Measurements from ENCODE around the gene ARL5C.
A peak's percentile ranks its signal among the peaks of the same experiment; 100 is the strongest.

The ARL5C gene

DNA sequence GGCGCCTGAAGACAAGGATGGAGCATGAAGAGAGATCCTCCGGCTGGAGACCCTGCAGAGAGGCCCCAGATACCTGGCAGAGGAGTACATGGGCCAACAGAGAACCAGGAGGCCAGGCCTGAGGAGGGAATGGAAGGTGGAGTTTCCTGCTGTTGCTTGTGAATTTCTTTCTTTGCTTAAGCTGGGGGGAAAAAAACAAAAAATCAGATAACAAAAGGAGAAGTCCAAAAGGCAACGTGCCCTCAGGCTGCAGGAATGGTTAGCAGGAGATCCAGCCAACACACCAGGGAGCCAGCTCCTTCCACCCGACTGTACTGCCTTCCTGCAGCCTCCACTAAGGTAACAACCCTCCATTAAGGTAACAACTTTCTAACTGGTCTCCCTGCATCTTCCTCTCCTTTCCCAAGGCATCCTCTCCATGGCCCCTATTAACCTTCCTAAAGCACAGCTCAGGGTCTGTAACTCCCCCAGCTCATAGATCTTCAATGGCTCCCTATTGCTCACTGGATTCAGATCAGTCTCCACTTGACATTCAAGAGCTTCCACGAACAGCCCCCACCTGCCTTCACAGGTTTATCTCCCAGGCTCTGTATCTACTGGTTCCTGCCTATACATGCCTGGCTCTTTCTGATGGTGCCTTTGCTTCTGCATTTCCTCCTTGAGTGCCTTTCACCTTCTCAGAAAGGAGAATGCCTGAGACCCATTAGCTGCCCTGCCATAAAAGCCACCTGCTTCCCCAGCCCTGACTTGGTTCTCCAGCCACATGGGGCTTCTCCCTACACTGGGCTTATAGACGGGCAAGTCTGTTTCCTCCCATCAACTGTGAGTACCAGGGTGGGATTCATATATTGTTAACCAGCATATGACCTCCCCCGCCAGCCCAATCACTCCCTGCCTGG is 725 bp upstream of the ARL5C start:
- no peak for DNase-seq

DNA sequence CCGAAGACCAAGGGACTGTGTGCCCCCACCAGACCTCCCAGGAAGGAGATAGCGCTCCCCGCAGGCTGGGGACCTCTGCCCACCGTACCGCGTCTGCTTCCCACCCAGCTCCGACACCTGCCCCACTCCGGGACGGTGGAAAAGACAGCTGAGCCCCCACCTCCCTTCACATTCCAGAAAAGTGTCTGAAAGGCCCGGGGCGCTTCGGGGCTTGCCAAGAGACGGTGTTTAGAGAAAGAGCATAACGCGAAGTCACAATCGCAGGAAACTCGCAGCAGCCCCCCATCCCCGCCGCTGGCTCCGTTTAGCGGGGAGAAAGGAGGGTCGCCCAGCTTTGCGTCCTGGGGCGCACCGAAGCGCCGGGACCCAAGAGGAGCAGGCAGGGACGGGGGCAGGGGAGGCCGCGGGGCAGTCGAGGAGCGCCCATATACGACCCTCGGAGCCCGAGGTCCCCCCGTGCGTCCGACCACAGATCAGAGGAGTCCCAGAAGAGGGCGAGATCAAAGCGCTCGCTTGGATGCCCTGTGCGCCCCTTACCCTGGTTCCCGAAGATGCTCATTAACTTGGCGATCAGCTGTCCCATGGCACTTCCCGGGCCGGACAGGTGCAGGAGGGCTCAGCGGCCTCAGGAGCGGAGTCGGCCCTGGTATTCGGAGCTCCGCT is 652 bp downstream of the ARL5C start:
- DNase-seq: no peak

DNA sequence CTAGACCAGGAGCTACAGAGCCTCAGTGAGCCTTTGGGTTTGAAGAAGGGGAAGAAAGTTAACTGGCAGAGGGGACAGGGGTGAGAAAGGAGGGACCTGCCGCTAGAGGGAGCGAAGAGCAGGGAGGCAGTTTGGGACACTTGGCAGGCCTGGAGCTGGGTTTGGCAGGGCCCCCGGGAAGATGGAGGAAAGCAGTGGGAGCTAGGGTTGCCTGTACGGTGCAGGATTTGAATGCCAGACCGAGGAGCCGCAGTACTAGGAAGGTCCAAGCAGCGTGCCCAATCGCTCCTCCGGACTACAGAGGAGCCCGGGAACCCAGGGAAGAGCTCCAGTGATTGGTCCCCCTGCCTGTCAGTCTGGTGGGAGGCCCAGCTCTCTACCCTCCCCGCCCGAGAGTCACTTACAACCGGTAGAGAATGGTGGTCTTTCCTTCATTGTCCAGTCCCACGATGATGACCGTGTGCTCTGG is 1.3 kb downstream of the ARL5C start:
- peak; percentile 56 for DNase-seq

DNA sequence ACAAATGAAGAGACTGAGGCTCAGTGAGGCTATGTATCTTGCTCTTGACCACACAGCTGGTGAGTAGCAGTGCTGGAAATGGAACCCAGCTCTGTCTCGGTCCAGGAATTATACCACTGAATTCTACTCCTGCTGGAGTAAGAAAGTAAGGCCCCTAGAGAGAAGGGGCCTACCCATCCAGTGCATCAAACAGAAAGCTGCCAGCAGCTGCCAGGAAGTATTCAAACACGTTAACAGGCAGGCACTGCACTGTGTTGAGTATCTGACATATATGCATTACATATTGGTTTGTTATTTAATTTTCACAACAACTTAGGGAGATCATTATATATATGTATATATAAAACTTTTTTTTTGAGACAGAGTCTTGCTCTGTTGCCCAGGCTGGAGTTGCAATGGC is 4.0 kb downstream of the ARL5C start:
- no peak for DNase-seq

DNA sequence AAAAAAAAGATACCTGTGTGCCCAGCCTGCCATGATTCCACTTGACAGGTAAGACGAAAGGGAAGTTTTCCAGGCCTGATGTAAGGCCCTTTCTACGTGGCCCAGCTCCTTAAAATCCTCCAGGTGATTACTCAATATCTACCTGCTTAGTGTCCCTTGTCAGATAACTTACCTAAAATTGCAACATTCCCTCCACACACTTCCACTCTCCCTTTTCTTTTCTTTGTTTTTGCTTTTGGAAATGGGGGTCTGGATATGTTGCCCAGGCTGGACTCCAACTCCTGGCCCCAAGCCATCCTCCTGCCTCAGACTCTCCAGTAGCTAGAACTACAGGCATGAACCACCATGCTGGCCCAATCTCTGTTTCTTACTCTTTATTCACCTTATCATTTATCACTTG is 7.3 kb downstream of the ARL5C start:
- no peak for DNase-seq

DNA sequence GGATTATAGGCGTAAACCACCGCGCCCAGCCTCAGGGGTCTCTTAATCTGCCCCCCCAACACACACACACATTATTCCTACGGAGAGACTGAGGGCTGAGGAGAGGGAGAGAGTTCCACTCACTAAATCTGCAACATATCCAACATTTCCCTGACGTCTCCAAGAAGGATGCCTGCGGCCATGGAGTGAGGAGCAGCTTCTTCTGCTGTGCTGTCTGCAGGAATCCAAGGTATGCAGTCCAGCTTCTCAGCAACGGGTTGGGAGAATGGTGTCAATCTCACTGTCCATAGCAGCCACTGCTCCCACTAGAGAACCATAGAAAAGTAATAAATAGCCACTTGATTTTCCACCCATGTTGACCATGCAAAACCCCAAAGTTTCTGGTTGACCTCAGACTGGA is 9.5 kb downstream of the ARL5C start:
- no peak for DNase-seq

DNA sequence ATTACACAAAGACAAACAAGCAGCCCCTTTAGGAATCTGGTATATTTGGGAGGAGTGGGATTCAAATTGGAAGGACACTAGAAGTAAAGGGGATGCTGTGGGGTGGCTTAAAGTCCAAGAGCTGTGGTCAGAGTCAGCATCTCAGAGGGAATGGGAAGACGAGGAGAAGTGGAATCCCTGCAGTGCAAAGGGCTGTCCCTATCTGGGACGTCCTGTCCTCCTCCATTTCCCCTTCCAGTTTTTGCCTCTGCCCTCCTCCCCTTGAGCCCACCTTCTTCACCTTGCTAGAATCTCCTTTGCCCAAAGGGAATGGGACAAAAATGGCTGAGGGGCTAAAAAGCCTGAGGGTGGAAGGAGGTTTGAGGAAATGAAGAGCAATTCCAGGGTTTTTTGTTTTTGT is 10.3 kb downstream of the ARL5C start:
- no peak for DNase-seq

DNA sequence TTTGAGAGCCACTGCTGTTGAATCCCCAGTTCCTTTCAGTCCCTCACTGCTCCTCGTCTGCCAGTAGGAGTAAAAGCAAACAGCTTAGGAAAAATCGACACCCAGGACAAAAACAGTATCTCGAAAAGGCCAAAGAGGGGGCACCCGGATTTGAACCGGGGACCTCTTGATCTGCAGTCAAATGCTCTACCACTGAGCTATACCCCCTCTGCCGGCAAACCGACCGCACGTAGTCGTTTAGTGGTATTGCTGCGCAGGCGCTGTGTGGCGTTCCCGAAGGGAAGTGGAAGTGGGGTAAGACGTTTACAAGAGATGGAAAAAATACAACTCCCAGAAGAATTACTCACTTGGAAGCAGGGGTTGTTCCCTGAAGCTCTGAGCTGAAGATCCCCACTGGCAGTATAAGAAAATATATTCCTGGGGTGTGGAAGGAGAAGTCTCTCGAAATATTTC is 12.3 kb downstream of the ARL5C start:
- DNase-seq: peak; percentile 68

DNA sequence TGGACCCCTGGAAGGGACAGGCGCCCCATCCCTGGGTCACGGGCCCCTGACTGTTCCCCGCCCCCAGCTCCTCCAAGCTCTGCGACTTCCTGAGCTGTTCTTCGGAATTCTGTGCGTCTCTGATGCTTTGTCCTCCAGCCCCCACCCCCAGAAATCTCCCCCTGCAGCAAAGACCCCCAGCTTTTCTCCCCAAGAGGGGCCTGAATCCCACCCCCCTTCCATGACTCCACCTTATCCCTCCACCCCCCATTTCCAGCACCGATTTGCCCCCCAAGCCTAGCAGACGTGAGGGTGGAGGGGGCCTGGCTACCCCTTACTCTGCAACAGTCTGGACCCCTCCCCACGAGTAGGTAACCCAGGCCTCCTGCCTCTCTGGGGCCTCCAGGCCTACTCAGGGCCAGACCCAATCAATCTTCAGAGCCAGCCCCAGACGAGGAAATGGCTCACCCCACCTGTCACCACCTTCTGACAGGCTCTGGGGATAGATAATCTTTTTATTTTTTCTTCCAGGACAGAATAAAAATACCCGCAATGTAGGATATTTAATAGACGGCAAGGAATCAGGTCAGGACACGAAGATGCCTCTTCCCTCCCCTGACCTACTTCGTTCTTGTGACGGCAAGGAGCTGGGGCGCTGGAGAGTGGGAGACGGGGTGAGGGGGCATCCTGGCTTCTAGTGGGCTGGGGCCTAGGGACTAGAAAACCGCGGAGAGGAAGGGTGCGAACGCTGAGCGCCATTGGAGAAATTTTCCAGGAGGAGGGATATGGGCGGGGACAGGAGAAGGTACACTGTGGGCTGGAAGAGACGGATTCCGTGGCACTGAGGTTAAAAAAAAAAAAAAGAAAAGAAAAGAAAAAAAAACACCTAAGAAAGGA is 13.8 kb downstream of the ARL5C start:
- DNase-seq: no peak

DNA sequence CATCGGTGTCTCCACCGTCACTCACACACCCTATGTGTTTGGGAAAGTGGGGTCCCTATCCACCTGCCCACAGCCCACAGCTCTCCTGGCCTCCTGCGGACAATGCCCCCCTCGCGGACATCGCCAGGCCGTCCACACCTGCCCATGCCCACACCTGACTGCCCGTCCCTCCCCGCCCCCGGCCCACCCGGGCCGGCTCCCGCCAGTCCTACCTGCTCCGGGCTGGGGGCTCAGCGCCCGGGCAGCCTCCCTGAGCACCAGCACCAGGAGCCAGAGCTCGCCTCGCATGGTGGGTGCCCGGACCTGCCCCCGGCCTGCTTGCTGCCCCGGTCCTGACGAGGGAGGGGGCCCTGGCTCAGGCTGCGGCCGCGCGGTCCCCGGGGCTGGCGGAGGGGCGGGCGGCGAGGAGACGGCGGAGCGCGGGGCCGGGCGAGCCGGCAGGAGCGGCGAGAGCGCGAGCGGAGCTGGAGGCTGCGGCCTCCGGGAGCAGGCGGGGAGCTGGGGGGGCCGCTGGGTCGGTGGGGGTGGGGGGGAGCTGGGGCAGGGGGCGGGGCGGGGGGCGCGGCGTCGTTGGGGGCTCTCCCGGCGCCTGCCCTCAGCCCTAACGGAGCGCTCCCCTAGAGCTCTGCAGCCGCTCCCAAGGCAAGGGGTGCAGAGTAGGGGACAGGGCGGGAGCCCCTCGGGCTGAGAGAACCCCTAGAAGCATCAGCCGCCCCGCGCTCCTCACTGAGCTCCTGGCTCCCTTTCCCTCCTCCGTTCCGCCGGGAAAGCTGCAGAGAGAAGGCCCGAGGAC is 14.6 kb downstream of the ARL5C start, which contains the start of gene PLXDC1:
PLXDC1 (minus strand) TSS at position 488 of the 793 bp plus-strand sequence; CDS start at position 288, 200 bp downstream.
- peak; percentile 7 for DNase-seq

DNA sequence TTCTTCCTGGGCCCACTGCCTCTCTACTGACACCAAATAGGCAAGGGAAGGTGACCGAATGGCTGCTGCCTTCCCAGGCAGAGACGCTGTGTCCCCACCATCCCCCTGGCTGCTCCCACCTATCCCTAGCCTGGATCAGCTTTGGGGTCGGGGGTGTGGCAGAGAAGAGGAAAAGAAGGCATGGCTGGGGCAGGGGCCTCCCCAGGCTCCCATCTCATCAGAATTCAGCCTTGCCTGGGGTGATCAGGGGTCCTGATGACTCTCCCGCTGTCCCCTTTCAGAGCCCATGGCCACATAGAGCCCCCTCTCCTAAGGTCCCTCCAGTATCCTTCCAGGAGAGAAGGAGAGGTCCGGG is 15.2 kb downstream of the ARL5C start:
- DNase-seq: no peak

DNA sequence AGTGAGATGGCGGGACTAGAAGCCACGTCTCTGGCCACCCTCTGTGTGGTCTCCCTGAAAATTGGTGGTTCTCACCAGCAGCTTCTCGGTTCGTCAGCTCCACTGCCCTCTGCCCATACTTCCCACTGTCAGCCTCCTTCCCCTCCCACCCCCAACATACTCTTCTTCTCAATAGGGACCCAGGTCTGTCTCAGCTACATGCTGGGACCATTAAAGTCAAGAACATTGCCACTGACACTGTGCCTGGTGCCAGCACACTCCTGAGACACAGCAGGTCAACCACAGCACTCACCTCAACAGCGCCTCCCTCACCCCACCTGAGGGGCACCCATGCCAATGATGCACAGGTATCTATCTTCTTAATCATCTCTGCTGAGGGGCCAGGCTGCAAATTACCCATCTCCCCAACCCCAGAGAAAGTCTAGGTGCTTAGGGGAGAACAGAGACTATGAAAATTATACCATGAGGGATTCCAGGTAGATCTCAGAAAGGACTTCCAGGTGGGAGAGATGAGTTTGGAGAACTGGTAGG is 15.8 kb downstream of the ARL5C start:
- DNase-seq: no peak

DNA sequence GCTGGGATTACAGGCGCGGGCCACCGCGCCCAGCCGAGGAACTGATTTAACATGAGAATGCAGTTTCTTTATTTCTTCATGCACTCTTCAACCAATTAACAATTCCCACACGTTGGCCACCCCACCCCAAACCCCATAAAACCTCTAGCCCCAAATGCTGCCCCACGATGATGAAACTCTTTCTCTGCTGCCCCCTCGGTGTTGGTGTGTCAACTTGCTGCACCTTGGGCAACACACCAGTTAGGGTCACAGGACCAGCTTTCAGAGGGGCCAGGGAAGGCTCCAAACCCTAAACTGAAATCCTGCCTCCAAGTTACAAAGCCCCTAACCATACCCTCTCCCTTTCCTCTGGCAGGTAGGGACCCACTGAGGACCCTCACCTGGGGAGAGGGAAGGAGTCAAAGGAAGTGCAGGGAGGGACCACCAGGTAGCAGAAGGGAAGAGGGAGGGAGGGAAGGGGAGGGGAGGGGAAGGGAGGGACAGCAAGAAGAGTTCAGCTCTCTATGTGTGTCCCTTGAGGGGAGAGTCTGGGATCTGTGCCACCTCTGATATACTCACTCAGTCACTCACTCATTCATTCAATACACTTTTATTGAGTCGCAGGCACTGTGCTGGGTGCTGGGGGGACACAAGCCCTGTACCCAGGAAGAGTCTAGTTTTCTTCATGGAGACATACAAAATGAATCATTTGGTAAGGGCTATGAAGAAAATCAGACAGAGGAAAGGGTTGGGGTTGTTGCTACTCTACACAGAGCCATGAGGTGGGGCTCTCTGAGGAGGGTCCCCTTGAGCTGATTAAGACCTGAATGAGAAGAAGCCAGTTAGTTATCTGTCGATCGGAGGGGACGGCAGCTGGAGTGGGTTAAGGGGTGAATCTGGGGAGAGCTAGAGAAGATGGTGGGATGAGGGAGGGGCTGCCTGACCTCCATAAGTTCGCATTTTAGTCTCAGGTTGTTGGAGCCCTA is 18.5 kb downstream of the ARL5C start:
- no peak for DNase-seq

DNA sequence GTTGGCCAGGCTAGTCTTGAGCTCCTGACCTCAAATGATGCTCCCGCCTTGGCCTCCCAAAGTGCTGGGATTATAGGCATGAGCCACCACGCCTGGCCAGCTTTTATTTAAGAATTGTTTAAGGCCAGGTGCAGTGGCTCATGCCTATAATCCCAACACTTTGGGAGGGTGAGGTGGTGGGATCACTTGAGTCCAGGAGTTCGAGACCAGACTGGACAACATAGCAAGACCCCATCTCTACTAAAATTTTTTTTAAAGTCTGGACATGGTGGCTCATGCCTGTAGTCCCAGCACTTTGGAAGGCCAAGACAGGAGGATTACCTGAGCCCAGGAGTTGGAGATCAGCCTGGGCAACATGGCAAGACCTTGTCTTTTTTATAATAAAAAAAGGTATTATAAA is 19.7 kb downstream of the ARL5C start:
- DNase-seq: no peak

DNA sequence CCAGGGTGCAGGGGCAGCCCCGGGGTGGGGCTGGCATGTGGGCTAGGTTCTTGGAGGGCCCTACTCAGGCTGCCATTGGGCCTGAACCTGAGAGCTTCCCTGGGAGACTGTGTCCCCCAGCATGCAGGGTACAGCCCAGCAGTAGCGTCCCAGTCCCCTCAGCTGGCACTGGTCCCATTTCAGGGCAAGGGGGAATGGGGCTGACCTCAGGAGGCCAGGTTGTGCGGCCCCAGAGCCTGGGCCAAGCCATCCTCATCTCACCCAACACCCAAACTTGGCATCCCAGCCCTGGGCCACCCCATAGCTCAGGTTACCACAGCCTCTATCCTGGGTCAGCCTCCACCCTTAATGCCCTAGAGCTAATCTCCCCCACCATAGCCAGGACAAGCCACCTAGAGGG is 20.8 kb downstream of the ARL5C start:
- DNase-seq: no peak

DNA sequence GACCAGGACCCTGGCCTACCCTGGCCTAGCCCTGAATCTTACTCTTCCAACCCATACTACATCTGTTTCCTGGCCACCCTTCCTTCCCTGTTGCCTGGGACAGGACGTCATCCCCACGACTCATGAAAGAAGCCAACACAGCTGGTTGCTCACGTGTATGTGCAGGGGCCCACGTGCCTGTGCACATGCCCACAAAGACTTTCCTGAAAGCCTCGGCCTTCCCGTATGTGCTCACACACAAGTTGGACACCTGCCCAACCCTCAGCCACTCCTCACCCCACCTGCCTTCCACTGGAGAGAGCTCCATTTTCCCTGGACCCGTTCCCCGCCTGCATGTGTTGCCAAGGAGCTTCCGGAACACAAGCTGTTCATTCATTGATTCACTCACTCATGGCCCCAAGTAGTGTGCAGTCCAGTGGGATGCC is 21.5 kb downstream of the ARL5C start:
- DNase-seq: peak; percentile 93

DNA sequence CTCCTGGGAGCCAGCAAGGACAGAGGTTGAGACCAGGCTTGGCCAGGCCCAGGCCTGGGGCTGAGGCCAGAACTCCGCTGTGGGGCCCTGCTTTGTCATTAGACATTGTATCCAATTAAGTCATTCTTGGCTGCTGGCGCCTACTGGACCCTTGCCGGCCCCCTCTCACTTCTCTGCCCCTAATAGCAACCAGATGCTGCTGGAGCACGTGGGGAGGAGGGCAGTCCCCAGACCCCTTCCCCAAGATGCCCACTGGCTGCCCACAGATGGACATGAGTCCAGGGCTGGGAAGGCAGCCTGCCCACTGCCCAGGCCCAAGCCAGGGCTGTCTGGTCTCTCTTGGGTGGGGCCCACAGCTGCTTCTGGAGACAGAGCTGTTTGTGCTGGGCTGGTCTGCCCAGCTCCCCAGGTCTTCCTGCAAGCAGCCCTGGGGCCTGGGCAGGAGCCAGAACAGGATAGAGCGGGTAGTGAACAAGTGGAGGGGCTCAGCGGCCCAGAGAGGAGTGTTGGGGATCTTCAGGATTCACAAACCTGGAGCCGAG is 22.3 kb downstream of the ARL5C start:
- no peak for DNase-seq

DNA sequence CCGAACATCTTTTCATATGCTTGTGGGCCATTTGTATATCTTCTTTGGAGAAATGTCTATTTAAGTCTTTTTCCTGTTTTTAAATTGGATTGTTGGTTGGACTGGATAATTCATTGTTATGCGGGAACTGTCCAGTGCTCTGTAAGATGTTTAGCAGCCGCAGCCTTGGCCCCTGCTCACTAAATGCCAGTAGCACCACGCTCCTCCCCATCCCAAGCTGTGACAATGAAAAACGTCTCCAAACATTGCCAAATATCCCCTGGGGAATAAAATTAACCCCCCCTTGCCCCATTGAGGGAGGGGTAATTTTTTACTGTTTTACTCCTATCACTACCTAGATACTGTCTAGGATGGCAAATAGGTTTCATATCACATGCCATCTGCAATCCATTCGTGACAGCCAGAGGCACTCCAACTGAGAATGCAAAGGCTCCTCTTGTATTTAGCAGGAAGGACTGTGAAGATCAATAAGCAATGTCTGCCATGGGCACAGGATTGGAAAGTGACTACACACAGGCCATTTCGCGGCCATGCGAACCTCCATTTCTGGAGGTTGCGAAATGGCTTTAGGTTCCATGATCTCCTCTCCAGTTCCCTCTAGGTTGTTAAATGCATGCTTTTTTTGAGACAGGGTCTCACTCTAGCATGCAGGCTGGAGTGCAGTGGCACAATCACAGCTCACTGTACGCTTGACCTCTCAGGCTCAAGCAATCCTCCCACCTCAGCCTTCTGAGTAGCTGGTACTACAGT is 23.9 kb downstream of the ARL5C start:
- DNase-seq: no peak

DNA sequence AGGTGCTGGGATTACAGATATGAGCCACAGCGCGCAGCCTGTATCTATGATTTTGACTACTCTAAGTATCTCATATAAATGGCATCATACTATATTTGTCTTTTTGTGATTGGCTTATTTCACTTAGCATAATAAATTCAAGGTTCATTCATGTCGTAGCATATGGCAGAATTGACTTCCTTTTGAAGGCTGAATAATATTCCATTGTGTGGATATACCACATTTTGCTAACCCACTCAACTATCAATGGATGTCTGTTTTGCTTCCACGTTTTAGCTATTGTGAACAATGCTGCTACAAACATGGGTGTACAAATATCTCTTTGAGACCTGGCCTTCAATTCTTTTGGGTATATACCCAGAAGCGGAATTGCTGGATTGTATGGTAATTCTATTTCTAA is 24.7 kb downstream of the ARL5C start:
- no peak for DNase-seq

DNA sequence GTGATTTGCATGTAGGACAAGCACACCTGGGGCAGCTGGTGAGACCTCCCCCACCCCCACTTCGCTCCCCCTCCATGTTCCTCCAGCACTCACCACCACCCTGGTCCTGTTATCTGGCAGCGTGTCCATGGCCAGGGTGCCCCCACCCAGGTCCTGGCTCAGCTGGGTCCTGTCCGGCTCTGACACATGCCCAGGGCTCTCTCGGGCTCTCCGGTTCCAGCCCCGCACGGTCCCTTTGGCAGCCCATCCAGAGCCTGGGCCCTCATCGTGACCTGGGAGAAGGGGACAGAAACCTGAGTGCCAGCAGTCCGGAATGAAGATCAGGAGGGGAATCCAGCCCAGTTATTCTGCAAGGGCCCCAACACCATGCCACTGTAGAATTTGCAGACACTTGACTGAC is 26.4 kb downstream of the ARL5C start:
- DNase-seq: no peak

All from NCI-H2107 (cell line).